ENCODE data around the gene CCDC61.

CCDC61 gene

GRCh38 chr19:45975306-45976070 is 19.8 kb upstream of the CCDC61 start:
- TF ChIP-seq CSRNP3 (CRISPR knock-in tag; IDR thresholded peaks at IDR 0.05): no peak
- TF ChIP-seq ESRRG (CRISPR knock-in tag; IDR thresholded peaks at IDR 0.05): no peak
- TF ChIP-seq CREB5 (CRISPR knock-in tag; IDR thresholded peaks at IDR 0.05; ENCODE audit: low read depth): no peak
- no peak for TF ChIP-seq BACH2 (CRISPR knock-in tag; IDR thresholded peaks at IDR 0.05; ENCODE audit: borderline replicate concordance)
- no peak for TF ChIP-seq TOX (CRISPR knock-in tag; IDR thresholded peaks at IDR 0.05; ENCODE audit: borderline replicate concordance)
- ATAC-seq: no peak

GRCh38 chr19:45976178-45976577 is 19.1 kb upstream of the CCDC61 start:
- TF ChIP-seq ESRRG (CRISPR knock-in tag; IDR thresholded peaks at IDR 0.05) (no peak), RARB (CRISPR knock-in tag; IDR thresholded peaks at IDR 0.05) (no peak), OSR1 (CRISPR knock-in tag; IDR thresholded peaks at IDR 0.05) (no peak), ARNTL (CRISPR knock-in tag; IDR thresholded peaks at IDR 0.05; ENCODE audit: borderline replicate concordance, low read depth) (no peak), ZC3H10 (CRISPR knock-in tag; IDR thresholded peaks at IDR 0.05) (no peak), ZFP3 (CRISPR knock-in tag; IDR thresholded peaks at IDR 0.05) (no peak), PATZ1 (CRISPR knock-in tag; IDR thresholded peaks at IDR 0.05; ENCODE audit: borderline replicate concordance) (no peak), SNAI2 (CRISPR knock-in tag; IDR thresholded peaks at IDR 0.05) (no peak), TCF4 (CRISPR knock-in tag; IDR thresholded peaks at IDR 0.05; ENCODE audit: borderline replicate concordance) (no peak), TOX (CRISPR knock-in tag; IDR thresholded peaks at IDR 0.05; ENCODE audit: borderline replicate concordance) (no peak), ZNF8 (CRISPR knock-in tag; IDR thresholded peaks at IDR 0.05) (no peak), TSHZ2 (CRISPR knock-in tag; IDR thresholded peaks at IDR 0.05) (no peak), CSRNP3 (CRISPR knock-in tag; IDR thresholded peaks at IDR 0.05) (no peak), CSDC2 (CRISPR knock-in tag; IDR thresholded peaks at IDR 0.05) (no peak), POU6F1 (CRISPR knock-in tag; IDR thresholded peaks at IDR 0.05; ENCODE audit: borderline replicate concordance, low read depth) (no peak)

GRCh38 chr19:45978156-45978555 is 17.1 kb upstream of the CCDC61 start:
- TF ChIP-seq TOX (CRISPR knock-in tag; IDR thresholded peaks at IDR 0.05; ENCODE audit: borderline replicate concordance) (no peak), RARB (CRISPR knock-in tag; IDR thresholded peaks at IDR 0.05) (no peak), TCF4 (CRISPR knock-in tag; IDR thresholded peaks at IDR 0.05; ENCODE audit: borderline replicate concordance) (no peak), ESRRG (CRISPR knock-in tag; IDR thresholded peaks at IDR 0.05) (no peak), CREB5 (CRISPR knock-in tag; IDR thresholded peaks at IDR 0.05; ENCODE audit: low read depth) (no peak), PATZ1 (CRISPR knock-in tag; IDR thresholded peaks at IDR 0.05; ENCODE audit: borderline replicate concordance) (no peak), GLIS3 (CRISPR knock-in tag; IDR thresholded peaks at IDR 0.05) (no peak), TSHZ2 (CRISPR knock-in tag; IDR thresholded peaks at IDR 0.05) (no peak)
- no peak for ATAC-seq

More at GRCh38 chr19:45976178-45976577, 19.1 kb upstream of the CCDC61 start:
- no peak for ATAC-seq
